ENCODE data around the gene KLHL29. TPM values are rescaled to one million over a fixed set of nuclear protein-coding genes. Genes with fewer than 3 reads are reported as not detected.

Gene KLHL29
- total RNA-seq, 1 experiment from 2014 or later = 16.7 TPM

- POLR2A ChIA-PET = no interaction called here
- intact Hi-C loops (cut with micrococcal nuclease) = no loop called here
- Histone ChIP-seq H3K4me3 (replicated peaks in 1 of 2; ENCODE audit: low read depth in 1 of 2, low read length in 2 of 2) (no peak overlapping the region), H3K79me2 (ENCODE audit: insufficient read depth, low read length) (no peaks in the 10 kb centered on the region), H3K4me1 (ENCODE audit: control insufficient read depth in 1 of 2, insufficient read depth in 2 of 2, low read length in 2 of 2) (peaks cover 0 to 14% of the 10 kb centered on the region in 2 experiments; a peak in 1 of 4 replicates), H3K9ac (ENCODE audit: low read length) (no peak overlapping the region), H3K27ac (ENCODE audit: low read depth, low read length) (no peak overlapping the region), H3K27me3 (ENCODE audit: insufficient read depth, low read length) (no peaks in the 10 kb centered on the region), H4K20me1 (ENCODE audit: insufficient read depth) (no peaks in the 10 kb centered on the region), H3K36me3 (ENCODE audit: control insufficient read depth in 1 of 2, insufficient read depth in 2 of 2, low read length in 2 of 2) (no peaks in the 10 kb centered on the region), H3K9me2 (ENCODE audit: insufficient read depth) (no peaks in the 10 kb centered on the region), H3K9me3 (ENCODE audit: control insufficient read depth in 1 of 2, insufficient read depth in 1 of 2, low read depth in 1 of 2, low read length in 2 of 2) (no peaks in the 10 kb centered on the region), H3K4me2 (ENCODE audit: low read length) (no peak overlapping the region), H2AFZ (ENCODE audit: low read depth, low read length, poor library complexity, severe bottlenecking) (no peak overlapping the region)
- CTCF ChIA-PET = no interaction called here
- no peak for ATAC-seq
- RAD21 ChIA-PET (ENCODE audit: low non-redundant PET in 1 of 2, low total read pairs in 2 of 2, uncharacterized antibody in 2 of 2, unreplicated experiment in 2 of 2) = no interaction called here
- BruUV-seq (replicated peaks) = no TSS peak
- DNase-seq (ENCODE audit: low read depth, low spot score) = no peak
- TF ChIP-seq CTCF (IDR thresholded peaks at IDR 0.05 in 2 of 3, conservative IDR thresholded peaks at IDR 0.05 in 1 of 3; ENCODE audit: borderline replicate concordance in 1 of 3, insufficient read depth in 1 of 3, low read depth in 2 of 3, low read length in 2 of 3) = no peak
- TF ChIP-seq ELF1 (IDR thresholded peaks at IDR 0.05; ENCODE audit: borderline replicate concordance, low read depth) = no peak
- TF ChIP-seq YY1 (IDR thresholded peaks at IDR 0.05; ENCODE audit: extremely low read depth, insufficient replicate concordance, low read depth, low read length) = no peak
- no peak for TF ChIP-seq ATF3 (IDR thresholded peaks at IDR 0.05)
- no peak for TF ChIP-seq SIN3A (IDR thresholded peaks at IDR 0.05; ENCODE audit: low read depth)
- no peak for TF ChIP-seq EGR1 (IDR thresholded peaks at IDR 0.05; ENCODE audit: low read depth)
- no peak for TF ChIP-seq ZFX (IDR thresholded peaks at IDR 0.05)
- TF ChIP-seq SRF (IDR thresholded peaks at IDR 0.05; ENCODE audit: low read depth) = no peak
- no peak for TF ChIP-seq TCF7L2 (IDR thresholded peaks at IDR 0.05; ENCODE audit: borderline replicate concordance, extremely low read depth, insufficient read depth, insufficient read length)
- no peak for TF ChIP-seq POLR2AphosphoS5 (IDR thresholded peaks at IDR 0.05; ENCODE audit: low read depth, low read length)
- TF ChIP-seq RAD21 (IDR thresholded peaks at IDR 0.05; ENCODE audit: low read depth) = no peak
- TF ChIP-seq JUND (IDR thresholded peaks at IDR 0.05) = no peak
- no peak for TF ChIP-seq SP1 (IDR thresholded peaks at IDR 0.05; ENCODE audit: low read depth)
- no peak for TF ChIP-seq REST (IDR thresholded peaks at IDR 0.05; ENCODE audit: low read depth)
These were observed 161.9 kb downstream of the KLHL29 start for GRCh38 chr2:23546913-23547312.
